ENCODE results near the gene TRA2A.

TRA2A gene

DNA sequence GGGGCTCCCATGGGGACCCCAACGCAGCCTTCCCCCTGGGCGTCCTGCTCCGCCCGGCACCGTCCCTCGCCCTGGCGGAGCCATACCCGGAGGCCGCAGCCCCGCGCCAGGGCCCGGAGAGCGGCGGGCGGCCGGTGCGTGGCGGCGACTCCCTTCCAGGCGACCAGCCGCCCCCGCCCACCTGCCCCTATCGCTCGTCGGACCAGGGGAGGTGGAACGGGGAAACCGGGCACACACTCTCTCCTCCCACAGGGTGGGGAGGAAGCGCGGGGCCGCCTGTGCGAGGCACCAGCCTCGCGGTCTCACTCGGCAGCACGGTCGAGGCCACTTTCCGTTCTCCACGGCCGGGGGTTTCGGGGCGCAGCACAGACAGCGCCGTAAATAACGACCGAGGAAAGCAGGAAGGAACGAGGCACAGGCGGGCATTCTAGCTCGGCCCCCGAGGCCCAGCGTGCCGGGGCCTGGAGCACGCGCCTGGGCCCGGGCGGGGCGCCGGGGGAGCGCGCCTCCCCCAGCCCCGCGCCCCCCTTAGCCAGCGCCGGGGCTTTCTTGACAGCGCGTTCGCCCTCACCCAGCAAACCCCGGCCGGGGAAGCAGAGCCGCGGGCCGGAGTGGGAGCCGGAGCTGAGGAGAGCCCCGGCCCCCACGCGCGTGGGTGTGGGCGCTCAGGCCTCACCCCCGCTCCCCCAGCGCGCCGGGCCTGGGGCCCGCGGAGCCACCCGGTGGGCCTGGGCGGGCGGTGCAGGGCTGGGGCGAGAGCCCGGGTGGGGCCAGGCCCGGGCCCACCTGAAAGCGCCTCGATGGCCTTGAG, 62.4 kb downstream of the TRA2A start:
- no peak for DNase-seq

DNA sequence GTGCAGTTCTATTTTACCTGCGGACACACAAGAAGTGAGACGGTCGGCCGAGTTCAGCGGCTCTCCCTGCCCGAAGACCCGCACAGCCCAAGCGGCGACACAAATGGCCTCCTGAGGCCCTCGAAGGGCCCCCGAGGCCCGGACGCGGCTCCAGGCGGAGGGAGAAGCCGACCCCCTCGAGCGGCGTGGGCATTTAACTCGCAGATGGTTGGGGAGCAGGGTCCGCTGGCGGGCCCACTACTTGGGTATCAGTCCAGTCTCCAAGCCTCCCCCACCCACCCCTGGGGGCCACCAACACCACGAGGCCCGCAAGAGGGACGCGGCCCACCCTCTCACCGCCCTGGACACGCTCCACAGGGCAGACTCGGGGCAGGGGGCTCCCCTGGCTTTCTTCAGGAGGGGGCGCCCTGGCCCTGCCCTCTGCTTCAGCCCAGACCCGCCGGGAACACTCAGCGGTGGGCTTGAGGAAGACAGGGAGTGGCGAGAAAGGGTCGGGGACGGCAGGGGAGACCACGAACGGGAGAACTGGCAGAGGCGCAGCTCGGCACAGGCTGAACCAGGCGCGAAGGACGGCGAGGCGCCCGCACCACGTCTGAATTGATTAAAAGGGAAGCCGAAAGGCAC, 63.1 kb downstream of the TRA2A start:
- no peak for DNase-seq

DNA sequence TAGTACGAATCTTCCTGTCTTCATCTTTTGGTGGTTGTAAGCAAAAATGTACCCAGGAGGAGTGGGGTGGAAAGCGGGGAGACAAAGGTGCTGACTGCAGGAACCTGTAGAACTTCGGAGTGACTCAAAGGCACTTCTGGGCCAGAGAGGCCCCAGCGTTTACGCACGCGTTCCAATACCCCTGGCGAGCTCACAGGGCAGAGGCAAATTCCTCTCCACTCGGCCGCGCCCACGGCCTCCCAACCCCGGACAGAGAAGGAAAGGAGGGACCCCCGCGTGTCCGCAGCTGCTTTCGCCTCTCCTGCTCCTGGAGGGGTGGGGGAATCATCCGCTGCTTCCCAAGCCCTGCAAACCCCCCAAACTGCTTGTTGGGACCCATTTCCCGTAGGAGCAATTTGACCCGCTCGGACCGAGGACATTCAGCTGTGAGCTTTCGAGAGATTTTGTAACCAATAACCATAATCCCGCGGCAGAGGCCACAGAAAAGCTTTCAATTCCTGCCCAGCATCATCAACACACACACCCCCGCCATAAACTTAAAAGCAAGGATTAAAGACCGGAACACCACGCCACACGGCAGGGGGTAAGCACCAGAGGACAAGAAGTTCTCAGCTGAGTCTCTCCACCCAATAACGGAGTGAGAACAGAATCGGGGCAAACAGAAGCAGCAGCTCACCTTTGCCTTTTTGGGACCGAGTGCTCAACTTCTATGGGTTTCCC, 63.8 kb downstream of the TRA2A start:
- no peak for DNase-seq

DNA sequence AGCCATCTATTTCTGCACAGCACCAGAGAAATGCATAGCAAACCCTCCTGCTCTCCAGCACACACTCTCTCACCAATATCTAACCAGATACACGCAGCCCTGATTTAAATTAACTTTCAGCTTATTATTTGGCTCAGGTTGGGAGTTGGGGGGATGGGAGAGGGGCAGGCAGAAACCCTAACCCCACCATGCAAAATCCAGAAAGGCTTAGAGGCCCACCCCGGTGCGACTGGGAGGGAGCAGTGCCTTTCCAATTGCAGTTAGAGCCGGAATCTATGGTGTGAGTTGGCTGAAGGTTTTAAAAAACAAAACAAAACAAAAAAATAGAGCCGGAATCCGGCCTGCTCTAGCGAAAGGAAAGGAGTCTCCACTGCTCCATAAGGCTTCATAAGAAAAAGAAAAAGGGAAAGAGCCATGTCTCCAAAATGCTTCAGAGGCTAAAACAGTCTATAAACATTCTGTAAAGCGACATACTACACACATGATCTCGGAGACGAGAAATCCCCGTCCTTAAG, 64.4 kb downstream of the TRA2A start:
- no peak for DNase-seq

DNA sequence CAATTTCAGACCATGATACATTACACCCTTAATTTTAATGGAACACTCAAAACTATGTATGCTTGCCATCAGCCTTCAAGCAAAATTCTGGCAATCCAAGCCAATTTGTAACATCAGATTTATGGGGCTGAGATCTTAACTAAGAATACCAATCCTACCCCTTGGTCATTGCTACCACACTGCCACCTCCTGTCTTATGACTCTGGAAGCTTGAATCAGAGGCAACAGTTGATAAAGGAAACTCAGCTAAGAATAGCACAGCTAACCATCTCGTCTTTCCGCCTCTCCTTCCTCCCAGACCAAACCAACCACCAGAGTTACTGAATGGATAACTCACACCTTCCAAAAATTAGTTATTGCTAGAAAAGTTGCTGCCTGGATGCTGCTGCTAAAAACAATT, 68.9 kb downstream of the TRA2A start:
- no peak for DNase-seq

DNA sequence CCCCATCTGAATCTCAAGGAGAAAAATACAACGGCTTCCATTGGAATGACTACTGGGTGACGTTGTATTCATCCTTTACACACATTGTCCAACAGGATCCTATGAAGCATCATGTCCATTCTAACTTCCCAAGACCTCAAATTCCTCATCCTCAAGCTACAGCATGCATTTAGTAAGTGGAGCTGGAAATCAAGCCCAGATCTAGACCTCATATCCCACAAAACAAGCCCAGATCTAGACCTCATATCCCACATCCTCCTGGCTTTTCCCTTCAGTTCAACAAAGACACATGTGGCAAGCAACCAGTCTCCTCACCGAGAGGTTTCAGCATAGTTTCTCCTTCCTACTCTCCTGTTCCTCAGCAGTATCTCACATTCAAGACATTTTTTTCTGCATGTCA, 73.7 kb downstream of the TRA2A start:
- DNase-seq, result no peak

DNA sequence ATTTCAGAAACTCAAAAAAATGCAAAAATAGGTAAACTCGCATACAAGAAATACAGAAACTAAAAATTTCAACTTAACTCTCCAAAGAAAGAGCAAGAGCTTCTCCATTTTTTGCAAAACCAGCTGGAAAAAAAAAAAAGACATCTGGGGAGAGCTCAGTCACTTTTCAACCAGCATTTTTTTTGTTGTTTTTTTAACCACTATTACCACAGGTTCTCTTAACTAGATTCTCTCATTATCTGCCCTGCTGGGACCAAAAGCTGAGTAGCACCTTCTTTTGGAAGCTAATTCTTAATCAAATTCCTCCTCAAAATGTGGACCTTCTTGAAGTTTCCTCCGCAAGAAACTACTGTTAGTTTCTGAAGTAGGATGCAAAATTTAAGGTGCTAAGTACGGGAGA, 75.7 kb downstream of the TRA2A start:
- no peak for DNase-seq

DNA sequence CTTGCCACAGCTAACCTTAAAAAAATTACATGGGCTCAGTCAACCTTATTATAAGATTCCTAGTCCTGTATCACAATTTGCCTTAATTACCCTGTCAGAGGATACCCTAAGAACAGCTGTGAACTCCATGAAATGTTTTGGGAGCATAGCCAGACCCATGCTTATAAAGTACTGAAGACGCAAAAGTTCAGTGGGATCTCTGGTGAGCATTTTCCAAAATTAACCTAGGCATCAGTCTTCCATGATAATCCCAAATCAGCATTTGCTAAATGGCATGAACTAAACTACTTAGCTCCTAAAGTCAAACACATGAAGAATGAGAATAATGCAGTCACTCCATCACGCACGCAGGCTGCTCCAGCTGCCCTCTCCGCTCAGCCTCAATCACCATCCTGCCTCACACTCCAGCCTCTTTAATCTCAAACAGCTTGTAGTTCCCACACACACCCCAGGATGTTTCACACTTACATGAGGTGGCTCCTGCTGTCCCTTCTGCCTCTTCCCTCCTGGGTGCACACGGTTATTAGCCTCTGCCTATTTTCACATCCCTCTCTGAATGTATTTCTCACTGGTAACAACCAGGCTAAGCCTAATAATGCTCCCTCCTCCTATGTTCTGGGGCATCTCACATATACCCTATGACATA, 76.8 kb downstream of the TRA2A start:
- no peak for DNase-seq

All from GOT3 (cell line).